GM12873 (cell line): ENCODE measurements around the gene SPATA13.
"Not testable (repeated sequence)": the region's sequence is repeated elsewhere in the genome, so short reads cannot be mapped to it uniquely, and the experiment has no call there.

Experiments used
- CTCF ChIP-seq: IDR thresholded peaks from 2 replicates; pipeline ENCODE4 v1.5.1; 2012; ENCODE audit warnings: low read depth, mild to moderate bottlenecking, moderate library complexity, low read length, control low read depth; ENCODE audit not compliant: insufficient read depth; ENCODE audit errors: missing control alignments

Gene SPATA13

GRCh38 chr13:24308488-24309020 is 148.0 kb downstream of the SPATA13 start:
- TF ChIP-seq CTCF: no peak

- TF ChIP-seq CTCF: not testable (repeated sequence)
Observed at GRCh38 chr13:24309300-24309699, 148.8 kb downstream of the SPATA13 start, which contains the start of gene C1QTNF9. Gene C1QTNF9 (plus strand): TSS chr13:24309580. CDS start chr13:24316004, 6,424 bp downstream.

DNA sequence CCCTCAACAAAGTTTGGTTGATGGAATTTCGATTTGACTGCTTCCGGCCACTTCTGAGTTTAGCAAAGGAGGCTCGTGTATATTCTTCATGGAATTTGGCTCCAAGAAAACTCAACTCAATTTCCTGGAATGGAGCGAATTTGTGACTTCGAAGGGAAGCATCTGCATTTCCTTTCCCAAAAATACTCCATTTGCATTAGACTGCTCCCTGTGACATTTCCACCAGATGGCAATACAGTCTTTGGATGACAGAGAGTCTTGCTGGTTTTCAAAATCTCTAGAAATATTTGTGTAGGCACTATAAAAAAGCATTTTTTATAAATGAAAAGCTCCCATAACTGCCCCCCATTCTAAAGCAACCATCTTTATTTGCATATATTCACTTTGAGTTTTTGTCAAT is 152.9 kb downstream of the SPATA13 start:
- no peak for TF ChIP-seq CTCF

DNA sequence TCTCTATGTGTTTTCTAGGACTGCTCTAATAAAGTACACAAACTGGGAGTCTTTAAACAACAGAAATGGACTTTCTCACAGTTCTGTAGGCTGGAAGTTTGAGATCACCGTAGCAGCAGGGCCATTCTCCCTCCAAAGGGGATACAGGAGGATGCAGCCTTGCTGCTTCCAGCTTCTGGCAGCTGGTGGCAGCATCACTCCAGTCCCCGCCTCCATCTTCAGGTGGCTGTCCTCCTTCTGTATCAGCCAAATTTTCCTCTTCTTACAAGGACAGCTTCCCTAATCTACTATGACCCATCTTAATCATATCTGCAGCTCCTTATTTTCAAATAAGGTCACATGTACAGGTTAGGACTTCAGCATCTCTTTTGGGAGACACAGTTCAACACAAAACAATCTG is 161.9 kb downstream of the SPATA13 start:
- peak; percentile 22 for TF ChIP-seq CTCF

GRCh38 chr13:24323036-24323738 is 162.7 kb downstream of the SPATA13 start:
- TF ChIP-seq CTCF: no peak

DNA sequence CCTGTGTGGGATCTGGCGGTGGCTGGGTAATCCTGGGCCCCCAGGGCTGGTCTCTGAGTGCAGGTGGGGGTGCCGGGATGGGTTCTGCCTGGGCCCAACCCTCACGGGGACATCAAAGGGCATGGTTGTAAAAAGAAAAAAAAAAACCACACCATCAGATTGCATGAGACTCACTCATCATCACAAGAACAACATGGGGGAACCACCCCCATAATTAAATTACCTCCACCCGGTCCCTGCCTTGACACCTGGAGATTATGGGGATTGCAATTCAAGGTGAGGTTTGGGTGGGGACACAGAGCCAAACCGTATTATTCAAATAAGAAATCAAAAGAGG is 163.2 kb downstream of the SPATA13 start:
- TF ChIP-seq CTCF: no peak

- TF ChIP-seq CTCF: no peak
Observed at GRCh38 chr13:24328145-24328544, 167.6 kb downstream of the SPATA13 start.
